Coronary artery (tissue), 2 donors: ENCODE measurements around the gene CBLB.

Experiments
- DNase-seq: peaks from one replicate; pipeline ENCODE4 v3.0.0-alpha.2; 2017; ENCODE audit warnings: low spot score
- H3K27ac ChIP-seq, 2 donors: fragments of 200-600 bp; sonication (generic); one replicate each; pipeline ENCODE4 v1.5.1; 2016 to 2019
- H3K4me3 ChIP-seq: fragments of 200-600 bp; sonication (generic); 2 replicates; pipeline ENCODE4 v1.5.1; 2016; ENCODE audit warnings: mild to moderate bottlenecking, moderate library complexity
- CTCF ChIP-seq: fragments of 200-600 bp; sonication (generic); IDR thresholded peaks from one replicate; pipeline ENCODE4 v1.5.1; 2019; ENCODE audit warnings: antibody characterized with exemption

Gene CBLB

GRCh38 chr3:105857601-105858000 lies 11.2 kb downstream of the CBLB start:
- no peak for TF ChIP-seq CTCF
- DNase-seq: no peak
- no peak overlapping the region for H3K4me3 ChIP-seq
- H3K27ac ChIP-seq: no peak overlapping the region

GRCh38 chr3:105856605-105857004 lies 12.2 kb downstream of the CBLB start:
- Histone ChIP-seq H3K27ac (no peak overlapping the region), H3K4me3 (no peak overlapping the region)
- DNase-seq: no peak
- no peak for TF ChIP-seq CTCF

- Histone ChIP-seq H3K27ac (no peak overlapping the region), H3K4me3 (no peak overlapping the region)
- DNase-seq: no peak
- TF ChIP-seq CTCF: no peak
Observed at GRCh38 chr3:105853801-105854432, 14.9 kb downstream of the CBLB start.

GRCh38 chr3:105851582-105851981 lies 17.2 kb downstream of the CBLB start:
- TF ChIP-seq CTCF: no peak
- H3K4me3 ChIP-seq: no peak overlapping the region

GRCh38 chr3:105851176-105851575 lies 17.6 kb downstream of the CBLB start:
- no peak overlapping the region for H3K27ac ChIP-seq
- no peak for DNase-seq
- no peak for TF ChIP-seq CTCF
- H3K4me3 ChIP-seq: no peak overlapping the region

More at GRCh38 chr3:105851582-105851981, 17.2 kb downstream of the CBLB start:
- no peak for DNase-seq
- no peak overlapping the region for H3K27ac ChIP-seq

GRCh38 chr3:105850593-105850992 lies 18.2 kb downstream of the CBLB start:
- DNase-seq: no peak
- no peak for TF ChIP-seq CTCF
- Histone ChIP-seq H3K4me3 (no peak overlapping the region), H3K27ac (no peak overlapping the region)

GRCh38 chr3:105848821-105849220 lies 20.0 kb downstream of the CBLB start:
- no peak for DNase-seq
- TF ChIP-seq CTCF: no peak
- Histone ChIP-seq H3K4me3 (no peak overlapping the region), H3K27ac (no peak overlapping the region)
